HG03469 (cell line): ENCODE measurements around the gene GABRB2.

Source experiments
- ATAC-seq: cut with Tn5 transposase; IDR thresholded peaks from one replicate; pipeline ENCODE4 v1.9.1; 2021; ENCODE audit warnings: mild to moderate bottlenecking, moderate library complexity, moderate number of reproducible peaks; ENCODE audit not compliant: unreplicated experiment

Gene GABRB2

DNA sequence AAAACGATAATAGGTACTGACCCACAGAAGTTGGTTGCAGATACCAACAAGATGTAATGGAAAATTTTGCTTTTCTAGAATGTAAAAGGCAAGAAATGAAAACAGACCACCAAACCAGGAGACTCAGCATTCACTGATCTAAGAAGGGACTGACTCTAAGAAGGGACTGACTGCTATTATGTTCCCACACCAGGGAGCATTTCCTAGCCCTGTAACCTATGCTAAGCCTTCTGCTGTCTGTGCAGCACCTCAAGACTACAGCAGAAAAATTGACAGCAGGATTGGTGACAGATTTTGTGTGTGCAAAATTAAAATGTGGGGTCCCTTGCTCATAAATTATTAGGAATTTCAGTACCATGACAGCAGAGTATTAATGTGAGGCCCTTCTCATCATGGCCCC, 154.8 kb downstream of the GABRB2 start:
- no peak for ATAC-seq

DNA sequence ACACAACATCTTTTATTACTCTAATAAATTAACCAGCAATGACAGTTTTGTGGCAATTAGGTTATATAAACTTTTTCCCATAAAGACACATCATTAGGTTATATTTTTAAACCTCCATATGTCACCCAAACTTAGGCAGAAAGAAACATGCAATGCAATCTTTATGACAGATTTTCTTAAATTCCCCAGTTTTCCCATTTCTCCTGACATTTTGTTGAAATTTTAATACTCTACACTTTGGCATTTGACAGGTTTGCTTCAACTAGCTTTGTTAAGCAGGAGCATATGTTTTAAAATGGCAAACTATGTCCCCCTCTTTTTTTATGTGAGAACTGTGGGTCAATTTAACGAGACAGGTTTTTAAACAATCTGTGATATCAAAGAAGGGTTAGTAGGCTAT, 155.5 kb downstream of the GABRB2 start:
- no peak for ATAC-seq

DNA sequence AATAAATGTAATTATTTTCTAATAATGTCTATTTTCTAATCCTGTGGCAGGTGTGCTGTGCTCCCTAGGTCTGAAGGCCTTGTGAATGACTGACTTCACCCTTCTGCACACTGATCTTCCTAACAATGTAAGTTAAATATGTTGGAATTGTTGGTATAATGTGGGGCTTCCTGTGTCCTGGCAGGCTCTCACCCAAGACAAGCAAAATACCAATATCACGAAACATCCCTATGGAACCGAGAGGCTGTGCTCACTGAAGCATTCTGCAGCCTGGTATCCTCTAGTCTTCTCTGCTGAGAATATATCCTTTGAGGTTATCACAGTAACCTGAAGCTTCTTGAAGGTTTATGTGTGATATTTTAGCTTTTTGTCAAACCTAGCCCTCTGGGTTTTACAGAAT, 159.4 kb downstream of the GABRB2 start:
- no peak for ATAC-seq

DNA sequence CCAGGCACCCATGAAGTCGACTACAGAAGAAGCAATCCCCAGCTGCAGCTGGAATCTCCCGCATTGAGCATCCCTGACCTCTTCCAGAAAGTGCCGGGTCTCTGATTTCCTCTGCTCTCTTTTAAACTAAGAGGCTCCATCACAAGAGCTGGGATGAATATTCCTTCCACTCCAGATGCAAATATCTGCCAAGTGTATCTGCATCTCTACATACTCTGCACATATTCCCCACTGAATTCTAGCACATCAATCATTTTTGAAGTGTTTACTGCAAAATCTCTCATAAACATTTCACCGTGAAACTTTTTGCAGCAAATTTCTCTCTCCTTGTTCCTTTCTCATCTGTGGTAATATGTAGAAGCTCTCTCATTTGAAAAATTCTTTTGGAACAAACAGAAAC, 161.5 kb downstream of the GABRB2 start:
- no peak for ATAC-seq

DNA sequence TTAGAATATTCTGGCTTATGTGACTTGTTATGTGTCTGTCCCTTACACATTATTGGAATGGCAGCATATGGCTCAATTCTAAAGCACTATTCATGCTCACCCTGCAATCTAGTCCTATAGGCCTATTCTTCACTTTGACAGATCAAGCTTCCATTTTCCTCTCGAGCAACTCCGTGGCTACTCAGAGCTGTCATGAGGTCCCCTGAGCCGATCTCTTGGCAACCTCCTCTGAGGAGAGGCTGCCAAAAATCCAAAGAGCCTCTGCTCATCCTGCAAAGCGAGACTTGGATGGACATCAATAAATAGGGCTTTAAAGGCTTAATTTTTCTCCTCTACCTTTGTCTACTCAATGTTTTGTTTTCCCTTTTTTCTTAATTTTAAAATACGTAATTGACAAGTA, 163.8 kb downstream of the GABRB2 start:
- ATAC-seq: no peak

DNA sequence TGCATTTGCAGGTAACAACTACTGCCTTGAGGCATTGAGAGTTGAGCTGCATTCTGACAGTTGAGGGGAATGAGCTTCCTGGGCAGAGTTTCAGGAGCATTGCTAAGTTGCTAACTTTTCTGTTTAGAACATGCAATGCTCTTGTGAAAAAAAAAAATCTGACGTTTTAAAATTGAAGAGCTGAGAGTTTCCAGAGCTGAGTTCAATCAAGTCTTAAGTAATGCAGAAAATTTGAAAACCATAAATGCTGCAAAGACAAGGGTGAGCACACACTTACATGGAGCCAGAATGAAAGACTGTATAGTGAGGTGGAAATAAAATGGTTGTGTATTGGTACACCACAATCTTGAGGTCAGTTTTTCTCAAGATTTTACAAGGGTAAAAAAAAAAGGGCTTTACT, 166.0 kb downstream of the GABRB2 start:
- ATAC-seq: peak; percentile 47

DNA sequence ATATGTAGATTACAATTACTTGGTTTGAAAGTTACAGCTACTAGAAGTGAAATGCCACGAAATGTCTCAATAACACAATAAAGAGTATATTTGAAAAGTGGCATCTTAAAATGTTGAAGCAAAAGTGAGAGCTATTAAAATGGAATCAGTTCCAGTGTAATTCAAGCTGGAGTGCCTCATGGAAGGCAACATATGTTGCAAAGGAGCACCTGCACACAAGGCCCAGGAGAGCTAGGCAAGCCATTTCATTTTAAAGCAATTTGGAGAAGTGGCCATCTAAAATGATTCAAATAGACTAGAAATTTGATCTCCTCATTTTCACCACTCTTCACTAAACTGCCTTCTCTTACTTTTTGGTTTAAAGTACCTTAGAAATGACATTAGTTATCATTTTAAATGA, 167.8 kb downstream of the GABRB2 start:
- ATAC-seq: no peak

DNA sequence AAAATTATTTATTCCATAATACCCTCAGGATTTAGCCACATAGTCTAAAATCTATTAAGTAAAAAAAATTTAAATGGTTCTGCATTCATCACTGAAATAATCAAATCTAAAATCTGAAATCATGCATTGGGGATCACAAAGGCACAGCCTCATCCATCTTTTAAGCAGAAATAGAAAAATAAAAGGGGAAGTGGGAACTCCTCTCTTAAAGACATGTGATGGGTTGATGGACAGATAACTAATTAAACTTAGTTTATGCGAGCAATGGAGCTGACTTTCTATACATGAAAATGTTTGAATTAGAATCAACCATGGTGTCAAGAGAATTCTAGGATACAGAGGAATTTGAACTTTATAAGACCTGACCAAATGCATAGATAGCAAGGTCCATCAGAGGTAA, 170.5 kb downstream of the GABRB2 start:
- no peak for ATAC-seq

DNA sequence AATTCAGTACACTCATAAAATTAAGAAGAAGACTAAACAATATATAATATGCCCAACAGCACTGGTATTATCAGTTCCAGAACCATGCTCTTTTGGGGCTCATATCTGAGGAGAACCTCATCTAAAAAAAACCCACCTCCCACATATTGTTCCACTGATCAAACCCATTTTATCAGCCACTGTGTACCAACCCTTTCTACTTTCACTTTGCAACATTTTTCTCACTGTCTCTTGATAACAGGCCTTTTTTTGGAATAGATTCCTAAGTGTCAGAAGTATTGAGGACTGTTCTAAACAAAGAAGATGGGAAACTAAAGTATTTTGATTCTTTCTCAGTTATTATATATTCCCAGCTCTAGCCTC, 173.2 kb downstream of the GABRB2 start:
- ATAC-seq: peak; percentile 16

DNA sequence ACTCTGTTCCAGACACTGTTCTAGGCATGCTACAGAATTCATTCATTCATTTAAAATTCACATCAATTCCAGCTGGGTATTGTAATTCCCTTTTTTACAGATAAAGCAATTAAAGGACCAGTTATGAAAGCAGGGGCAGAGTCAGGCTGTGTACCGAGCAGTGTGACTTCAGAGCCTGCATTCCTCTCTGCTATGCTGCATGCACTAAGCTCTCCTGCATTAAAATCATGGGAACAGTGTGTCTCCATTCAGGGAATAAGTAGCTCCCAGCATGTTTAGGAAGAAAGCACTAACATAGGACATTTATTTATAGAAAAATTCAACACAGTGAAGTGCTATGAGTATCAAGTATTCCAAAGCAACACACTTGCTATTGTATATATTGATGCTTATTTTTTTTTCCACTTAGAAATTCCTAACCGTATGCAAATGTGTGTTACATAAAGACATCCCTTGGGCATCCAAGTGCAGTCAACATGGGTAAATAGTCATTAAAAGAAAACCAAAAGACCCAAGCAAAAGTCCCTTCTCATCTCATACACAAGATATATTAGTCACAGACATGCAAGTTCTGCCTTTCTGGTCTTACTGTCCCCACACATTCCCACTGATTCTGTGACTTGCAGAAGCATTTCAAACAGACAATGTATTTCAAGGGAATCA, 173.7 kb downstream of the GABRB2 start:
- ATAC-seq: peak; percentile 49

DNA sequence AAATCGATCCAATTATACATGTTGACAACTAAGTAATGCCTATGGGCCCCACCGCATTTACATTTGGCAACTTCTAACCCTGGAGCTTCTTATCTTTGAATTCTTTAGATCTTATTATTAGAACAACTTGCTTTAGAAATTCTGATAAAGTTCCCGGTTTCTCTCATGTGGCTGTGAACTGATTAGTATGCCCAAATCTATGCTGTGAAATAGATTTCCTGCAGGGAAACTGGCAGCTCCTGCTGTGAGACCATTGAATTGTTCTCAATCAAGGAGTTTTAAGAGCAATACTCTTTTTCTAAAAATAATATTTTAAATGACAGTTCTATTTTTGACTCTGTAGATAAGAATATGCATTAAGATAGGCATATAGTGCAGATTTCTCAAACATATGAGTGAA, 177.5 kb downstream of the GABRB2 start:
- no peak for ATAC-seq

DNA sequence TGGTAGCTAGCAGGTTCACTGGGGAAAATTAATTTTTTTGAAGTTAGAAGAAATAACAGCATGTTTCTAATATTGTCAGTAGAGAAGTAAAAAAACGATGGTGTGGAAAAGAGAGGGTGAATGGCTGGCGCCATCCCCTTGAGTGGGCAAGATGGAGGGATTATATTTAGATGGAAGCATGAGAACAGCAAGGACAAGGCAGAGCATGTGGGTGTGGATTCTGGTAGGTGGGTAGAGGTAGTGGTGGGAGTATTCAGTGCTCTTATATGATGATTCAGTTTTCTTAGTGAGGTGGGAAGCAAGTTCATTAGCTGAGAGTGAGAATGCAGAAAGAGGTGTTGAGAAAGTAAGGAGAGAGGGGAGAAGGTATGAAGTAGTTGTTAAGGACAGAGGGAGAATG, 188.1 kb downstream of the GABRB2 start:
- ATAC-seq: no peak

DNA sequence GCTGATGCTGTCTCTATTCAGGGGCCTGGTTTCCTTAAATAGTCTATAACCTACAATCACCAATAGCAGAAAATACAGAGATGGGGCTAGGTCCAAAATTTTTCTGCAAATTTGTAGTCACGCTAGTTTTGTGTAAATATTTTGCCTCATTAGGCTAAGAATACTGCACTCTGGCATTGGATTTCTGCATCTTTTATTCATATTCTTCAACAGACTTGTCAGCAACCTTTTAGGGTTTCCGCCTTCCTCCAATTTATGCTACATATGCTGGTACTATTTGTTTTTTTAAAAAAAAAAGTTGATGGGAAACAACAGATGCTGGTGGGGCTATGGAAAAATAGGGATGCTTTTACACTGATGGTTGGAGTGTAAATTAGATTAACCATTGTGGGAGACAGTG, 202.3 kb downstream of the GABRB2 start:
- ATAC-seq: no peak

DNA sequence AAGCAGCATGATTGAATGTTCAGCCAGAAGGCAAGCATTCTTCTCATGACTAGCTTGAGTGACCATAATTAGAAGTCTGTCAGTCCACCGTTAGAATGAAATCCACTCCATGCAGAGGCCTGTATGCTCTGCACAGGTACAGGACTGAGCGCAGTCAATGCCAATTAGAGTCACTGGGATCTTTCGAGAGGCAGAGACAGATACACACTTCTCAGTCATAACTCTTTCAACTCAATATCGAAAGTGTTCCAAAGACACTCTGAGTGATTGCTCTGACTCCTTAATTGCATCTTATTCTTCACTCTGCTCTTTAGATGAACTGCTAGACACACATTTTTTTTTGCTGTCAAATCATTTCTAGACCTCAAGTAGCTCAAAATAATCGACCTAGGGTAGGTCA, 203.6 kb downstream of the GABRB2 start:
- ATAC-seq: no peak

DNA sequence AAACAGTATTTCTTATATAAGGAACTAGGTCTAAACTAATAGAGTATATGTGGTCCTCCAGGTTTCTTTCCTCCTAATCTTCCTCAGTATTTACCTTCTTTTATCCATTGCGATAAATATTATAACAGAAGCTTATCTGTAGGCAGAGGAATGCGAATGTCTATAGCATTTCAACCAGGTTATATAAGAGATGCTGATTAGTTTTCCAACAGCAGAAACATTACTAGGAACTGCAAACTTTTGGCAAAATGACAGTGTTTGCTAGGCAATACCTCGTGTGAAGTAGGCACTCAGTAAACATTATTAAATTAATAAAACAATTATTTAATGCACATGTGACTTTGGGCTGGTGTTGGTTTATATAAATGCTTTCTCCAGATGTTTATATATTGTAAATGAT, 206.5 kb downstream of the GABRB2 start:
- no peak for ATAC-seq

DNA sequence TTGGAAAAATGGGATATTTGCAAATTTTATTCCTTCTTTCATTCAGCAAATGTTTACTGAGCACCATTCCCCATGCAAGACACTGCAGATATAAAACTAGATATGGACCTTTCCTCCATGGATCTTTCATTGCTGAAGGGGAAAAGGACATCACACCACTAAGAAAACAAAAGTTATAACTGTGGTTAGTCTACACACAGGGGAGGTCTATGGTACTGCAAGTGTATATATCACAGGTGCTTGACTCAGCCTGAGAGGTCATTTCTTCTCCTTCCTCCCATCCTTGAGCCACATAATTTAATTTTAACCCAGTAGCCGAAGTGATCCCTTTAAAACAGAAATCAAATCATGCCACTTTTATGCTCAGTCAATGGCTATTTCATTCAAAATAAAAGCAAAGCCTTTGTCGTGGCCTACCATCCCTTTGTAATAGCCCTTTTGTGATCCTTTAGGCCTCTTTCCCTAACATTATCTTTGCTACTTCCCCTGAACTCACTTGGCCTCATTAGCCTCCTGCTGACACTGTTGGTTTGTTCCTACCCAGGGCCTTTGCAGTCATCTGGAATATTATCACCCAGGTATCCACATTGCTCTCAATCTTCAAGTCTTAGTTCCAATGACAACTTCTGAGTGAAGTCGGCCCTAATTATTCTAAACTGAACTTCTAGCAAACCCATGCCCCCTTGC, 213.2 kb downstream of the GABRB2 start:
- no peak for ATAC-seq

DNA sequence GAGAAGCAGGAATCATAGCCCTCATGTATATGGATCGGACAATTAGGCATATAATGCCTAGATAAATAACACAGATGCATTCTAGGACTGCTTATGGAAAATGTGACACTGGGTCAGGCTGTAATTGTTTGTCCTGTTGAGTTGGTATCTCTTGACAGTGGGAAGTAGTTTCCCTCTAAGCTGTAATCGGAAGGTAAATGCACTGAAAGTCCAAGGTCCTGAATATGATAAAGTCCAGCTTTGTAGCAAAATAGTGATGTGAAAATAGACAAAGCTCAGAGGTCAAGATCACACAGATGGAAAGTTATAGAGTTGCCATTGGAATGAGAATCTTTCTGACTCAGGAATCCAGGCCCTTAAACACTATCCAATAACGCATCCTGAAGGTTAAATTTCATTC, 214.2 kb downstream of the GABRB2 start:
- no peak for ATAC-seq

DNA sequence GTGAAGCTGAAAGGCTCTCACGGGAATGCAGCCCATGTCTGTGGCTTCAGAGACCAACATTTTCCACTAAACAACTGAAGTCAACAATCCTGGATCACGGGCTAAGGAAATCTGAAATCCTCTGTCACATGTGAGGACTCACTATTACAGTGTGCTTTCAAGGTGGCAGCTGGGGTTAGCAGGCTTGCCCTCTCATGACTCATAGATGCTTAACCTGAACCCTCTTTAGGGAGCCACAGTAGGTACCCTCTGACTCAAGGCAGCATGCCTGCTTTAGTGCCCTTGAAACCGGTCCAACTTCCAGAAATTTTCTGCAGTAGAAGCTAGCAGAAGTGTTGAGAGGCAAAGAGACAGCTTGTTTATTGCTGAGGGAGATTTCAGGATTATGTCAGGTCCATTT, 232.5 kb downstream of the GABRB2 start:
- no peak for ATAC-seq

DNA sequence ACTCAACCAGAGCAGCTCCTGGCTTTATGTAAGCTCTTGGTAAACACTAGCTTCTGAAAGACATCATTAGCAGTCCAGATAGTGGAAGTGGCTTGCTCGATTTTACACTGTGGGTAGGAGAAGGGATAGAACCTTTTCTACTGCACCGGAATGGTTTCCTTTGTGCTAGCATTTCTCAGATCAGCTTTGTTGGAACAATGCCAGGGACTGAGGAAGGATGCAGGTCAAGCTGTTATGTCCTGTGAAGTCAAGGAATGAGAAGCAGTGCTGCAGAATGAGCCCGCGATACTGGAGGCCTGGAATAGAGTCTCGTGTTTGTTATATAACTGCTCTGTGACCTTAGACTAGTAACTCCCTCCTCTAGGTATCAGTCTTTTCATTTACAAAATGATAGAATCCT, 233.6 kb downstream of the GABRB2 start:
- ATAC-seq: no peak

DNA sequence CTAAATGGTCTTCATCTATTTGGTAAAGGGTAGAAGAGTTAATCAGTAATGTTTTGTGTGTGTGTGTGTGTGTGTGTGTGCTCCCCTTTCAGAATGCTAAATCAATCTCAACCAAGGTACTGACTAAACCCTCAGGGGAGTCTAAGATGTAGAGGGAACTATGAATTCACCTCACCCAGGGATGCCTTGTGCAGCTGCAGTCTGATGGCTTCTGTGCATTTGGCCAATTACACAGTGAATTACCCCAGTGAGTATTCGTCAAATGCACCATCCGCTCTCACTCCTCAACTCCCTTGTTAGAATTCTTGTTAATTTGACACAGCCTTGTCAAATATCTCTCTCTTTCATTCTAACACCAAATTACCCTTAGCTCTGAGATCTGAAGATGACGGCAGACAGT, 234.6 kb downstream of the GABRB2 start:
- ATAC-seq: peak; percentile 30

DNA sequence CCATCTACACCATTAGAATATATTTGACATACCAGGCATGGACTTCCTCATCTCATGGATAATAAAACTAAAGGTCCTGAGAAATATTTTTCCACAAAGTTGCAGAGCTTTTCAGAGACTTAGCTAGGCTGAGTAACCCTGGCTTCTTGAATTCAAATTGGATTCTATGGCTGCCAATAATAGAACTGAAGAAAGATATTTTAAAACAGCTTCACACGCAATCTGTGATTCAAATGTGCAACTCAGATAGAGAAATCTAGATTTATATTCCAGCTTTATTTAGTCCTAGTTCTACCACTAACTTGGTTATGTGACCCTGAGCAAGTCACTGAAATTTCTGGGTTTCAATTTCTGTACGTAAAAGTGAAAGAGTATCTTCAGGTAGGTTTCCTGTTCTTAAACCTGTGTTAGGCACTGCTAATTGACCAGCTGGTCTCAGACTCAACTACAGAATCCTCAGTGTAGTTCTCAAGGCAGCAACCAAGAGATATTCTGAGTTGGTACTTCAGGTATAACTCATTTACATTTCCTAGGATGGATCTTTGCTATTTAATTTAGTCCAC, 235.3 kb downstream of the GABRB2 start:
- peak; percentile 94 for ATAC-seq

DNA sequence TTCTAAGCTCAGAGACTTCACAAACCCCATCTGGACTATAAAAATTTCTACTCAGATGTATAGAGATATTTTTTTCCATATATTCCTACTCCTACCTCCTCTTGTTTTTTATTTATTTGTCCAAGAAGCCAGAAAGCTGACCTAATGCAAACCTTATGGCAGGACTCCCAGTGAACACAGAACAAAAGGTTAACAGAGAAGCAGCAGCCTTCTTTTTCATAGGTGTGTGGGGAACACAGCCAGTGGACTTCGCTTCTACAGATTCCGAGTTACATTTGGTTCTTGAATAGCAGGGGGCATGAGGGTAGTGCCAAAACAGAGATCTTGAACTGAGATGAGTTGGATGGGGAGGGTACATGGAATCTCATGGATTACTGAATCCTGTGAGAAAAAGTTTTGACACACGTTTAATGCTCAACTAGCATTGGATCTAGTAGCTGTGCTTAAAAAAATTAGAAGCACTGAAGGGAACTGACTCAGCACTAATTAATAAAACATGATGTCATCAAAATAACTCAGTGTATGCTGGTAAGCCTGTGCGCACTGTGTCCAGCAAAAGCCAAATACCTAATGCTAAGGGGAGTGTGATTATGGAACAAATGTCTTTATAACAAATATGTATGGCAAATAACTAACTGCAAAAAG, 240.1 kb downstream of the GABRB2 start:
- no peak for ATAC-seq
